Loucy (cell line): ENCODE data around the gene STRN.

Source experiments
- H2AFZ ChIP-seq: fragments of 200-600 bp; sonication (generic); 2 replicates; pipeline ENCODE4 v1.6.0; 2016; ENCODE audit warnings: antibody characterized with exemption, mild to moderate bottlenecking, low read length, moderate library complexity
- H3F3A ChIP-seq: fragments of 200-600 bp; 2 replicates; pipeline ENCODE4 v1.6.0; 2016; ENCODE audit warnings: antibody characterized with exemption, low read depth, mild to moderate bottlenecking
- H3K27me3 ChIP-seq: fragments of 200-600 bp; sonication (generic); 2 replicates; pipeline ENCODE4 v1.6.1; 2014; ENCODE audit warnings: low read length, mild to moderate bottlenecking; ENCODE audit not compliant: insufficient read depth, poor library complexity, severe bottlenecking
- H3K36me3 ChIP-seq: fragments of 200-600 bp; sonication (generic); 2 replicates; pipeline ENCODE4 v1.6.1; 2016; ENCODE audit warnings: low read length; ENCODE audit not compliant: insufficient read depth
- H3K4me1 ChIP-seq: fragments of 200-600 bp; sonication (generic); 2 replicates; pipeline ENCODE4 v1.5.1; 2014; ENCODE audit warnings: low read length, mild to moderate bottlenecking; ENCODE audit not compliant: insufficient read depth, poor library complexity, severe bottlenecking
- H3K4me2 ChIP-seq: fragments of 200-600 bp; sonication (generic); 2 replicates; pipeline ENCODE4 v1.6.0; 2014; ENCODE audit warnings: antibody characterized with exemption, low read length, low read depth, mild to moderate bottlenecking; ENCODE audit not compliant: poor library complexity, severe bottlenecking
- H3K4me3 ChIP-seq: fragments of 200-600 bp; sonication (generic); 2 replicates; pipeline ENCODE4 v1.5.1; 2014; ENCODE audit warnings: low read length, mild to moderate bottlenecking, mixed read lengths; ENCODE audit not compliant: poor library complexity, severe bottlenecking
- H3K79me2 ChIP-seq: fragments of 200-600 bp; sonication (generic); 2 replicates; pipeline ENCODE4 v1.6.1; 2014; ENCODE audit warnings: low read length; ENCODE audit not compliant: insufficient read depth
- H3K9ac ChIP-seq: fragments of 200-600 bp; sonication (generic); 2 replicates; pipeline ENCODE4 v1.6.0; 2014; ENCODE audit warnings: mild to moderate bottlenecking, low read depth, low read length, moderate library complexity; ENCODE audit not compliant: poor library complexity, severe bottlenecking
- H3K9me2 ChIP-seq: fragments of 200-600 bp; sonication (generic); replicated peaks from 2 replicates; pipeline ENCODE4 v1.6.1; 2016; ENCODE audit warnings: low read depth, low read length, mixed read lengths
- H3K9me3 ChIP-seq: fragments of 200-600 bp; sonication (generic); 2 replicates; pipeline ENCODE4 v1.6.1; 2014; ENCODE audit warnings: mild to moderate bottlenecking, antibody characterized with exemption, low read length, low read depth; ENCODE audit not compliant: insufficient read depth
- H4K20me1 ChIP-seq: fragments of 200-600 bp; sonication (generic); 2 replicates; pipeline ENCODE4 v1.6.0; 2014; ENCODE audit warnings: antibody characterized with exemption, low read length, mild to moderate bottlenecking; ENCODE audit not compliant: insufficient read depth, poor library complexity, severe bottlenecking
- CTCF ChIP-seq: fragments of 200-600 bp; sonication (generic); conservative IDR thresholded peaks from 2 replicates; pipeline ENCODE4 v1.5.1; 2014; ENCODE audit warnings: mild to moderate bottlenecking, antibody characterized with exemption, low read length
- EZH2phosphoT487 ChIP-seq: fragments of 200-600 bp; IDR thresholded peaks from 2 replicates; pipeline ENCODE4 v1.6.1; 2018; ENCODE audit warnings: antibody characterized with exemption, mild to moderate bottlenecking, moderate library complexity, borderline replicate concordance

STRN gene

DNA sequence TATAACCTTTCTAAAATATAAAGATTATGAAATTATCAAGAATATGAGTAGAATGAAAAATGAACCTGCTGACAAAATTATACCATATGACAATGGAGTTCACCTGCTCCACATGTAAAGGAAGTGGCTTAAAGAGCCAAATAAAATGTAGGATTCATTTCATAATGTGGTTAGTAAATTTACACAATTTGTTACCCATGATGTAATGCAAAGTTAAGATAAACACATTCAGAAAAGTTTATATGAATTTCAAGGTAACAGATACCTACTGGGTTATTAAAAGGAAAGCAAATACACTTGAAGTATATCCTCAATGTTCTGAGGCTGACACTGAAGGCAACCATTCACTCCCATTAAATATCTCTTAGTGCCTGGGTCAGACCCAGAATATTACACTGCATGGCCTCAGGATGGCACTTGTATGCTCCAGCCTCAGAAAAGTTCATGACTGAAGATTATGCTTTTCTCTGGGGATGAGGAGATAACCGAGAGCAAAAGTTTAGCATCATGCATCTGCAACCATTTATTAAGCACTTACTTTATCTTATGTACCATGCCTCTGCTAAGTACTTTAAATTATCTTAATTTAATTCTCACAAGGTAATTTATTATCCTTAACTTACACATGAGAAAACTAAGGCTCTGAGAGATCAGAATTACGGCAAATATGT, 6.2 kb downstream of the STRN start:
- TF ChIP-seq EZH2phosphoT487 (no peak), CTCF (0 out of 2 replicates have a peak, but pooled peaks have one; percentile 19)
- H3K4me2 ChIP-seq: peak overlapping the region; percentile 88
- no peak overlapping the region for H2AFZ ChIP-seq
- peak overlapping the region; percentile 10 for H3K4me3 ChIP-seq
- peaks cover 58% of the 10 kb centered on the region for H3K4me1 ChIP-seq
- H3K36me3 ChIP-seq: no peaks in the 10 kb centered on the region
- no peak overlapping the region for H3K9ac ChIP-seq
- no peaks in the 10 kb centered on the region for H3K9me2 ChIP-seq
- H4K20me1 ChIP-seq: peaks cover 39% of the 10 kb centered on the region
- no peaks in the 10 kb centered on the region for H3F3A ChIP-seq
- no peaks in the 10 kb centered on the region for H3K27me3 ChIP-seq
- peaks cover 96% of the 10 kb centered on the region for H3K79me2 ChIP-seq
- no peaks in the 10 kb centered on the region for H3K9me3 ChIP-seq

GRCh38 chr2:36954977-36955607, 11.2 kb downstream of the STRN start:
- H3K9ac ChIP-seq: no peak overlapping the region
- no peaks in the 10 kb centered on the region for H3K9me2 ChIP-seq
- H3K36me3 ChIP-seq: no peaks in the 10 kb centered on the region
- peaks cover 22% of the 10 kb centered on the region for H4K20me1 ChIP-seq
- no peaks in the 10 kb centered on the region for H3K27me3 ChIP-seq
- H3F3A ChIP-seq: no peaks in the 10 kb centered on the region
- no peak overlapping the region for H2AFZ ChIP-seq
- TF ChIP-seq EZH2phosphoT487: no peak
- TF ChIP-seq CTCF: no peak
- H3K4me3 ChIP-seq: no peak overlapping the region
- peak overlapping the region; percentile 18 for H3K4me2 ChIP-seq
- H3K79me2 ChIP-seq: peaks cover 86% of the 10 kb centered on the region
- peaks cover 23% of the 10 kb centered on the region for H3K4me1 ChIP-seq
- H3K9me3 ChIP-seq: no peaks in the 10 kb centered on the region

DNA sequence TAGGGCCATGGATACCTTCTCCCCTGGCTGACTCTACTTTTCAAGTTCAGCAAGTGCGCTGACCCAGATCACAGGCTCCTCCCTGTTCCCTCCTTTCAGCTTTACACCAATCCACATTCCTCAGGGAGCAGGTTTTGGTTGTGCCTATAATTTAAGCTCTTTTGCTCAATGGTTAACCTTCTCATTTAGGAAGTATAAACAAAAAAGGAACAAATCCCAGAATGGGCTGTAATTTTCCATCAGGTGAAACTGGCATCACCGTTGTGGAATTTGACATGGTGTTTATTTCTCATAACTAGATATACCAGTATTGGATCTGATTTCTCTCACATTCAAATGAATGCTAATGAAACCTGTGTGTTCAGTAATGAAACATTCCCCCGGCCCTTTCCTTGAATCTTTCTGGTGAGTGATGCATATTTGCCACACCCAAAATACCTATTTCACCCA, 13.6 kb downstream of the STRN start:
- Histone ChIP-seq H3K79me2 (peaks cover 85% of the 10 kb centered on the region), H3K4me2 (no peak overlapping the region), H3K27me3 (no peaks in the 10 kb centered on the region), H2AFZ (no peak overlapping the region), H3K36me3 (no peaks in the 10 kb centered on the region), H3K9ac (no peak overlapping the region), H3F3A (no peaks in the 10 kb centered on the region), H3K9me2 (no peaks in the 10 kb centered on the region), H3K4me3 (no peak overlapping the region), H3K4me1 (peaks cover 11% of the 10 kb centered on the region), H4K20me1 (peaks cover 23% of the 10 kb centered on the region), H3K9me3 (no peaks in the 10 kb centered on the region)
- no peak for TF ChIP-seq CTCF
- no peak for TF ChIP-seq EZH2phosphoT487
